Lower leg skin (tissue), 3 donors: Measurements from ENCODE around the gene FAU.
"Not testable (repeated sequence)": the region's sequence is repeated elsewhere in the genome, so short reads cannot be mapped to it uniquely, and the experiment has no call there.

ENCODE experiments used
- CTCF ChIP-seq, 3 donors: fragments of 450-650 bp; IDR thresholded peaks; one replicate each; pipeline ENCODE4 v1.5.1; 2016; ENCODE audit warnings: antibody characterized with exemption in 3 of 3, mild to moderate bottlenecking in 3 of 3, moderate library complexity in 2 of 3
- POLR2A ChIP-seq, 2 donors: fragments of 450-650 bp; IDR thresholded peaks; one replicate each; pipeline ENCODE4 v1.6.1; 2016 to 2017; ENCODE audit warnings: antibody characterized with exemption in 2 of 2, mild to moderate bottlenecking in 1 of 2, moderate library complexity in 1 of 2

- not testable (repeated sequence) for TF ChIP-seq CTCF, POLR2A (IDR thresholded peaks at IDR 0.05)
Measured at GRCh38 chr11:65118891-65119669, 2.9 kb downstream of the FAU start.
